ENCODE measurements around the gene KRT3.

- TF ChIP-seq POLR2A (IDR thresholded peaks at IDR 0.05; ENCODE audit: low read length) (no peak), GATA1 (IDR thresholded peaks at IDR 0.05; ENCODE audit: low read depth, low read length) (no peak)
Observed at GRCh38 chr12:52776913-52777395, 19.0 kb downstream of the KRT3 start, which contains the start of gene KRT76.

Data from erythroblast (primary cell).